Left lung (tissue), 8 donors: ENCODE data around the gene APIP. TPM values are rescaled to one million over a fixed set of nuclear protein-coding genes. Genes with fewer than 3 reads are reported as not detected.

Experiments
- microRNA-seq, 2 donors: library from miRNA; unstranded; fragments of <30 nt; microRNA quantifications; one replicate each; pipeline ENCODE4, GENCODE V29; 2019
- polyA plus RNA-seq, 6 donors: library from polyadenylated mRNA; unstranded; fragments of 120-200 nt; gene quantifications; one replicate each; pipeline ENCODE4 v1.2.1, GENCODE V29; 2013; ENCODE audit not compliant: insufficient read length in 6 of 6
- total RNA-seq, 2 donors: library from RNA; stranded (reverse); fragmentation: NEBNext Ultra II Directional; extraction: Animal tissue kit (Norgen Biotek cat#: 25700); gene quantifications; one replicate each; pipeline ENCODE4 v1.2.1, GENCODE V29; 2021
- donor health status: DM: no; HTN: yes; CAD: no.
- donor health status: DM: no; HTN: no; CAD: no.

APIP gene
- total and polyA plus RNA-seq, 8 donors = 26.4 to 50.4 (median 35.4) TPM

Small RNA genes lying within 50 kb of the gene (microRNA-seq; reads per million reads assigned to microRNA genes)
- gene MIR1343 = 7.7 to 8.3 reads per million in 2 donors

Other genes starting within 250 kb of the APIP start
- gene PDHX, start 239 bp upstream of the APIP start, total RNA-seq = 10 to 100 TPM; 33.6 to 38.8 TPM
- 10 to 100 TPM; 31.8 to 41.7 (median 35.0) TPM for gene PDHX, start 239 bp upstream of the APIP start, polyA plus RNA-seq
- 100 to 1,000 TPM; 479 to 693 TPM for gene CD44, start 222.8 kb upstream of the APIP start, total RNA-seq
- 100 to 1,000 TPM; 332 to 670 (median 504) TPM for gene CD44, start 222.8 kb upstream of the APIP start, polyA plus RNA-seq